Hepatocyte (in vitro differentiated cells): ENCODE data around the gene TMEM255A.

ENCODE experiments used
- EZH2 ChIP-seq: fragments of 200-600 bp; sonication (generic); IDR thresholded peaks from 2 replicates; pipeline ENCODE4 v1.6.1; 2016; ENCODE audit warnings: antibody characterized with exemption, mild to moderate bottlenecking, borderline replicate concordance
- EZH2phosphoT487 ChIP-seq: fragments of 200-600 bp; sonication (generic); IDR thresholded peaks from one replicate; pipeline ENCODE4 v1.6.1; 2018; ENCODE audit warnings: antibody characterized with exemption, mild to moderate bottlenecking, low read depth, moderate library complexity; ENCODE audit not compliant: unreplicated experiment, severe bottlenecking
- TF ChIP-seq, protein P1 (sequence below): fragments of 200-600 bp; sonication (generic); IDR thresholded peaks from 2 replicates; pipeline ENCODE4 v1.5.1; 2016; ENCODE audit warnings: antibody characterized with exemption, mild to moderate bottlenecking; ENCODE audit not compliant: poor library complexity

DNA sequence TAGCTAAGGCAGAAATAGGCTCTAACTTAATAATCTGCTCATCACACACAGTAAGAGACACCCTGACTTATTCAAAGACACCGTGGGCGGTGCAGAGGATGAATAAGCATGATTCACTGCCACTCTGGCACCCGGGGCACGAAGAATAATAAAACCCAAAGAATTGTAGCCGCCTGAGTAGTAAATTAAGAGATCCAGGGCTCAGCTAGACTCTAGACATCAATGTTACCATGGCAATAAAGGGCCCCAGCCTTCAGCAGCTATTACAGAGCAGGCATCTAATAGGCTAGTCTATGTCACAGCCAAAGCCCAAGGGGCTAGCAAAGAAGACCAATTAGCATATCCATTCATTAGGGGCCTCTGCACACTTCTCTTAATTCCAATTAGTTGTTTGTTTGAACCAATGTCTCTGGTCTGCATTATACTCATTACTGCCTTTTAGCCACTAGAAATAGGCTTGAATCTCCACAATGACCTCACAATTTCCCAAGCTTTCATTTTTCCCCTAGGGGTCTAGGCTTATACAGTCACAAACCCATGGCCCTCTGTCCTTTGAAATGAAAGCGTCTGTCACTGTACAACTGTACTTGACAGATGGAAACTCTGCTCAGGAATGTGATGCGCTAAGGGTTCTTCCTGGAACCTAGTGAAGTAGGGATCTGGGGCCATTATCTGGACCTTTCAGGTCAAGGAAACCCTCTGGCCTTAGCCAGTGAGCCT lies 47.6 kb upstream of the TMEM255A start:
- TF ChIP-seq, protein P1, sequence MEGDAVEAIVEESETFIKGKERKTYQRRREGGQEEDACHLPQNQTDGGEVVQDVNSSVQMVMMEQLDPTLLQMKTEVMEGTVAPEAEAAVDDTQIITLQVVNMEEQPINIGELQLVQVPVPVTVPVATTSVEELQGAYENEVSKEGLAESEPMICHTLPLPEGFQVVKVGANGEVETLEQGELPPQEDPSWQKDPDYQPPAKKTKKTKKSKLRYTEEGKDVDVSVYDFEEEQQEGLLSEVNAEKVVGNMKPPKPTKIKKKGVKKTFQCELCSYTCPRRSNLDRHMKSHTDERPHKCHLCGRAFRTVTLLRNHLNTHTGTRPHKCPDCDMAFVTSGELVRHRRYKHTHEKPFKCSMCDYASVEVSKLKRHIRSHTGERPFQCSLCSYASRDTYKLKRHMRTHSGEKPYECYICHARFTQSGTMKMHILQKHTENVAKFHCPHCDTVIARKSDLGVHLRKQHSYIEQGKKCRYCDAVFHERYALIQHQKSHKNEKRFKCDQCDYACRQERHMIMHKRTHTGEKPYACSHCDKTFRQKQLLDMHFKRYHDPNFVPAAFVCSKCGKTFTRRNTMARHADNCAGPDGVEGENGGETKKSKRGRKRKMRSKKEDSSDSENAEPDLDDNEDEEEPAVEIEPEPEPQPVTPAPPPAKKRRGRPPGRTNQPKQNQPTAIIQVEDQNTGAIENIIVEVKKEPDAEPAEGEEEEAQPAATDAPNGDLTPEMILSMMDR, result no peak
- TF ChIP-seq EZH2phosphoT487 (no peak), EZH2 (no peak)
